ENCODE results near the gene HCN1.

HCN1 gene

GRCh38 chr5:45694255-45694814 is 1.8 kb downstream of the HCN1 start:
- TF ChIP-seq CTCF (IDR thresholded peaks at IDR 0.05), result no peak

- TF ChIP-seq CTCF (IDR thresholded peaks at IDR 0.05), result no peak
These were observed 3.7 kb downstream of the HCN1 start for GRCh38 chr5:45692481-45692880.

DNA sequence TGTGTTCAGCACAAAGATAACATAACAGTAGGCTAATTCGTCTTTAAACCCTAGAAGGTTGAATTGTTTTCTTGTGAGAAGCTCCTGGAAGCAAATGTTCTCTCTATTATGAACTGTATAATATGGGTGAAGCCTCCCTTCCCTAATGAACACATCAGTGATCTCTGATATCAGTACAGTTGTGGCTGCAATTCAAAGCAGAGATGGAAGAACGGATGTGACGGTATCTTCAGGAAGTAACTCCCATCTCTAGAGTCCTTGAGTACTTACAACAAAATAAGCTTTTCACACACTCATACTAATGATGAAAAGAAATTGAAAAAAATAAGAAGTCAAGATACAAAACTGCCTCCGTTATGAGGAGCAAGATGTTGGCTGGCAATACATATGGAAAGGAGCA is 4.5 kb downstream of the HCN1 start:
- TF ChIP-seq CTCF (IDR thresholded peaks at IDR 0.05), result no peak

DNA sequence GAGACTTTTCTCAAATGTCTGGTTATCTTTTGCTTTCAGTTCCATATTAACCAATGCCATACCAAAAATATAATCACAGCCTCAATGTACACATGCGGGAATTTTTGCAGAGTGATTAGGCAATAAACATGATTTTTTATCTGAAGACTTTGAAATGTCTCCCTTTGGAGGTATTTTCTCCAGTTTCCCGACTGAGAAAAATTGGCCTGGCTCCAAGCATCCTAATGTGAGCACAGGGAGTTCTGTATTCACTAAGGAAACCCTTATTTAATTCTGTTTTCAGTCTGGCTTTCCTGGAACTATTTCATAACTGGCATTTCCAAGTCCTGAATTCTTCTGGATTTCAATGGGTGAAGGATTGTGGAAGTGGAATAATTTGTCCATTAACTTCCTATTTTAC is 8.5 kb downstream of the HCN1 start:
- TF ChIP-seq CTCF (IDR thresholded peaks at IDR 0.05), result no peak

- TF ChIP-seq CTCF (IDR thresholded peaks at IDR 0.05), result no peak
These were observed 9.6 kb downstream of the HCN1 start for GRCh38 chr5:45686620-45687019.

DNA sequence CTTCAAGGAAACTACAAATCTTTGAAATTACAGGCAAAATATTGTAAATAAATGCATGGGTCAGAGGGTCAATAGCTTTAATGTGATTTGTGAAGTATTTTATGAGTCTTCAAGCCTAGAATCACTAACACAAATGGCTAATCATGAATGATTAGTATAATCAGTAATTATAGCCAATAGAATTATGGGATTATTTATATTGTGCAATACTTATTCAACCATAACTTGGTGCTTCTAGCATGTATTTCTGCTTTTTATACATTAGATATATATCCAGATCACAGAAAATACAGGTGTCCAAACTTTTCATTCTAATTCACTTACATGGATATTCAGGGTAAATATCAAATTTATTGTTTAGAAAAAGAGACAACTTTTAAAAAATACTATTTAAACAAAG is 12.1 kb downstream of the HCN1 start:
- TF ChIP-seq CTCF (IDR thresholded peaks at IDR 0.05), result no peak

DNA sequence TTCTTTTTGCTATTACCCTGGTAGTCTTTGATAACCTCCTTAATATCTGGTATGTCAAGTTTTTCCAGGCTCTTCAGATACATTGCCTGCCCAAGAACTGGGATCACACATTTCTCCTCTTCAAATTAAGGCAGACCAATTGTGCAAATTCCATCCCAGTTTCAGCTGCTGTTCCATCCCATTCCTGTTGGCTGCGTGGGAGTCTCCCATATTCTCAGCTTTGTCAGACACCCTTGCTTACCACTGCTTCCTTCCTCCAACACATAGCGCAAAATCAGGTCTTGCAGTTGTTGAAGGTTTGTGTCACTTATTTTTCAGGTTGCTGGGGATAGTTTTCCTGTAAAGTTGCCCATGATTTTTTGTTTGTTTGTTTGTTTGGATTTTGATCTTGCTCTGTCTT is 15.2 kb downstream of the HCN1 start:
- TF ChIP-seq CTCF (IDR thresholded peaks at IDR 0.05), result no peak

- no peak for TF ChIP-seq CTCF (IDR thresholded peaks at IDR 0.05)
These were observed 18.7 kb downstream of the HCN1 start for GRCh38 chr5:45677524-45677923.

All from LNCAP (cell line).